ENCODE data around the gene TMC1.

- TF ChIP-seq EP300 (IDR thresholded peaks at IDR 0.05) (no peak), CTCF (IDR thresholded peaks at IDR 0.05) (no peak)
These were observed 283.8 kb downstream of the TMC1 start for GRCh38 chr9:72805238-72805637.

Measured in upper lobe of left lung (tissue), 4 donors.